HG02943 (cell line): Measurements from ENCODE around the gene IFI16.
"Not testable (repeated sequence)": the region's sequence is repeated elsewhere in the genome, so short reads cannot be mapped to it uniquely, and the experiment has no call there.

Source experiments
- ATAC-seq: cut with Tn5 transposase; IDR thresholded peaks from one replicate; pipeline ENCODE4 v1.9.1; 2021; ENCODE audit warnings: mild to moderate bottlenecking, low read depth, moderate library complexity; ENCODE audit not compliant: unreplicated experiment

IFI16 gene

DNA sequence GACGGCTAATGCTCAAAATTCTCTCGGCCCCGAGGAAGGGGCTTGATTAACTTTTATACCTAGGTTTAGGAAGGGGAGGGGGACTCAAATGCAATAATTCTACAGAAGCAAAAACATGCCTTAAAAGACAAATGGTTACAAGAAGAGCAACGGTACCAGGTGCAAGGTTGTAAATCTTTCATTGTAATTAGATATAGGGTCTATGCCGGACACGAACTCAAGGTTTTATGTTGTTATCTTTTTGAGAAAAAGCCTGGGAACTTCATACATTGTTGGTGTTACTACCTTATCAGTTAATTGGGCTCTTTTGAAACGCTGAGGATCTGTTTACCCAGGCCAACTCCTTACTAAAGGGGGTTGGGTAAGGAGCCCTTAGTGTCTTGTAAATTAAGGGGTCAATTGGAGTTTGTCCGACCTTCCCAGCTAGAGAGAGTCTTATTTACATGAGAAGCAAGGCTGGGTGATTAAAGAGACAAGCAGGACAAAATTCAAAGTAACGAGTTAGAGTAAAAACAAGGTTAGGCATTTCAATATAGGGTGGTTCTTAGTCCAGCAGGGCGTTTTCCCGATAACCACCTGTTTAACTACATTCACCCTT is 3.4 kb upstream of the IFI16 start:
- ATAC-seq, result not testable (repeated sequence)

DNA sequence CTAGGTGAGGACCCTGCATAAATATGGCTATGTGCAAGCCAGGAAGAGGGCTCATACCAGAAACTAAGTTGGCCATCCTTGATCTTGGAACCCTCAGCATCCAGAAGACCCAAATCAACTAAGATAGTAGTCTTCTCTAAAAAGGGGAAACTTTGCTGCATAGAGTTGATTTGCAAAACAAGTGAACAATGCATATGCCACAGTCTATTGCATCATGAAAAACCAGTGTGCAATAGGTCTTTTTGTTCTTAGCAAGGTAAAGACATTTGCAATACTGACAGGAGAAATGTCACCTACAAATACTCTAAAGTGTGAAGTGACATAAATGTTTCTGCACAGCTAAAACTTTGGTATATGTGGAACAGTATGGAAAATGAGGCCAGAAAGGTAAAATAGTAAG is 2.0 kb upstream of the IFI16 start:
- ATAC-seq, result no peak

- peak; percentile 80 for ATAC-seq
Measured at GRCh38 chr1:159008744-159009188, 941 bp upstream of the IFI16 start.

- ATAC-seq, result no peak
Measured at GRCh38 chr1:159009287-159009686, 420 bp upstream of the IFI16 start.

DNA sequence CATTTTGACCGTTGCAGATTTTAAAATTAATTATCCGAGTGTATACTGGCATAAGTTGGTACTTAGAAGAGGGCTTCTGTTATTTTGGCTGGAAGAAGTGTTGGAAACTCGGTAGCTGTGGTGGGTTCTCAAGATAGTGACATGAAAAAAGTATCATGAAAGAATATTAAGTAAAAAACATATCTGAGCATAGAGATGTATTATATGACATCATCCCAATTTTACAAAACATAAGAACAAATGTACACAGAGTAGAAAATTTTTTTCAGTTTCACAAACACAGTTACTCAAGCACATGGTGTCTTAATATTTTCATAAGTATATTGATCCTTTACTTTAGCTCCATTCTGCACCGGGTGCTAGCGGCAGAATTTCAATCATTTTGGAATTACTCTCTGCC is 684 bp downstream of the IFI16 start:
- no peak for ATAC-seq

DNA sequence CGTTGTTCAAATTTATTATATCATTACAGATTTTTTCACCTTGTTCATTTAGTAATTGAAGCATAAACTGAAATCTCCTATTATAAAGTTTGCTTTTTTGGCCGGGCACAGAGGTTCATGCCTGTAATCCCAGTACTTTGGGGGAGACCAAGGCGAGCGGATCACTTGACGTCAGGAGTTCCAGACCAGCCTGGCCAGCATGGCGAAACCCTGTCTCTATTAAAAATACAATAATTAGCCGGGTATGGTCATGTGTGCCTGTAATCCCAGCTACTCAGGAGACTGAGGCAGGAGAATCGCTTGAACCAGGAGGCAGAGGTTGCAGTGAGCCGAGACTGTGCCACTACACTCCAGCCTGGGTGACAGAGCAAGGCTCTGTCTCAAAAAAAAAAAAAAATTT is 1.3 kb downstream of the IFI16 start:
- ATAC-seq, result not testable (repeated sequence)

GRCh38 chr1:159011751-159012150 is 2.0 kb downstream of the IFI16 start:
- no peak for ATAC-seq

GRCh38 chr1:159012495-159012894 is 2.8 kb downstream of the IFI16 start:
- ATAC-seq, result no peak

DNA sequence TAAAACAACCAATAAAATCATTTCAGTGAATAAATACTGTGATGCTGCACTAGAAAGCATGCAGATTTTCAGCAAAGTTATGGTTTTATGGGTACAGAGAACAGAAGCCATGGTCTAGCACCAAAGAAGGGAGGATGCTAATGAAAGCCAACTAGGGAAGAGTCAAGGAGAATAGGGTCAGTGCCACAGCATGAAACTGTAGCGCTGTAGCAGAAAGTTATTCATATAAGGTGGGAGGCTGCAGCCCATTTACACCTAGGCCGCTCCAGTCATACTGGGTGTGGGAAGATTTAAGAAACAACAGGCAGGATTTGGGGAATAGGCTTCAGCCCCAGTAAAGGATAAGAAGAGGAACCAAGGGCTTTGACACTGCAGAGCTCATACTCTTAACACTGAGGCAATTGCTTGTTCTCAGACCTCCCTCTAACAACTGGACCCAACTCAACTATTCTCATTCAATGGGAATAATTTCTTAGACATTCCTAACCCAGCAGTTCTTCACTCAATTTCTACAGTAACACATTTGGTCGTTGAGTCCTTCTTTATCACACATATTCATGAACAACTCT is 4.4 kb downstream of the IFI16 start:
- no peak for ATAC-seq

- no peak for ATAC-seq
Measured at GRCh38 chr1:159014851-159015250, 5.1 kb downstream of the IFI16 start.

DNA sequence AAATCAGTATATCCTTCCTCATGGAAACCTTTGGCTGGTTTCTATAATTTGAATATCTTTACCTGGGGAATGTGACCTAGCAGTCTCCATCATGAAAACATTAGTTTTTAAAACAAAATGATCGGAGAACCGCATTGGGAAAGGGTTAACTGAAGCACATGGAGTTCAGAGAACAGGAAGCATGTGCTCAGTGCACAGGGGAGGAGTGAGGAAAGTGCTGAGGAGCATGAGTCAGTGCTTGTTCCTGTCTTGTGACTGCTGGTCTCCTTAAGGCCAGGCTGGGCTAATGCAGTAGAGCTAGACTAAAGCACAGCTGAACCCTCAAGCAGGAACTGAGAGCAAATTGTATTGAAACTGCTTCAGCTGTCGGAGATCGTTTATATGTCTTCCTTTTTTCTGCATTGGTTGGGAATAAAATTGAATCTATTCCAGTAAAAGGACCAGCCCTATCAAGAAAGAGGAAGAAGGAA is 5.8 kb downstream of the IFI16 start:
- peak; percentile 76 for ATAC-seq

DNA sequence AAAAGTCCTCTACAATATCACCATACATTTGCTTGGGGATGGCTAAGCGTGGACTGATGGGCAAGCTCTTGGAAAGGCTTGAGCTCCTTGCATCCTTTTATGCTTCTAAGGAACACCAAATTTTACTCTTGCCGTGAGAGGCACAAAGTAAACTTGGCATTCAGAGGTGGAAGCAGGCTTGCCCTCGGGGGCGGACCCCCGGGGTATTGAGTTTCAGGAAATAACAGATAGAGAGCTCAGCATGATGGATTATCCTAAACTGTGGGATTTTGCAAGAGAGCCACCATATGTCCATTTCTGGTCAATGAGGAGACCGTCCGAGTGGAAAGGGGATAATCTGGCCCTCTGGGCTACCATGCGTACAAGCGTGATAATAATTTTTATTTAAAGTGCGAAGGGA is 14.0 kb downstream of the IFI16 start:
- ATAC-seq, result no peak

- ATAC-seq, result no peak
Measured at GRCh38 chr1:159025043-159025442, 15.3 kb downstream of the IFI16 start.

- not testable (repeated sequence) for ATAC-seq
Measured at GRCh38 chr1:159026841-159027240, 17.1 kb downstream of the IFI16 start.

DNA sequence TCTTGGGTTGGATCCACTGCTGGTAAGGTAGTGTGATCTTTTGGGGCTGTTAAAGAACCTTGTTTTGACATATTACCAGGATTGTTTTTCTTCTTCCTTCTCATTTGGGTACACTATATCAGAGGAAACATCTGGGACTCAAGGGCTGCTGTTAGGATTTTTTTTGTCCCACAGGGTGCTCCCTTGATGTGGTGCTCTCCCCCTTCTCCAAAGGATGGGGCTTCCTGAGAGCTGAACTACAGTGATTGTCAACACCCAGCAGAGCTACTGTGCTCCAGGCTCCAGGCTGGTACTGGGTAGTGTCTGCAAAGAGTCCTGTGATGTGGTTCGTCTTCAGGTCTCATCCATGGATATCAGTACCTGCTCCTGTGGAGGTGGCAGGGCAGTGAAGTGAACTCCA is 20.6 kb downstream of the IFI16 start:
- ATAC-seq, result no peak

DNA sequence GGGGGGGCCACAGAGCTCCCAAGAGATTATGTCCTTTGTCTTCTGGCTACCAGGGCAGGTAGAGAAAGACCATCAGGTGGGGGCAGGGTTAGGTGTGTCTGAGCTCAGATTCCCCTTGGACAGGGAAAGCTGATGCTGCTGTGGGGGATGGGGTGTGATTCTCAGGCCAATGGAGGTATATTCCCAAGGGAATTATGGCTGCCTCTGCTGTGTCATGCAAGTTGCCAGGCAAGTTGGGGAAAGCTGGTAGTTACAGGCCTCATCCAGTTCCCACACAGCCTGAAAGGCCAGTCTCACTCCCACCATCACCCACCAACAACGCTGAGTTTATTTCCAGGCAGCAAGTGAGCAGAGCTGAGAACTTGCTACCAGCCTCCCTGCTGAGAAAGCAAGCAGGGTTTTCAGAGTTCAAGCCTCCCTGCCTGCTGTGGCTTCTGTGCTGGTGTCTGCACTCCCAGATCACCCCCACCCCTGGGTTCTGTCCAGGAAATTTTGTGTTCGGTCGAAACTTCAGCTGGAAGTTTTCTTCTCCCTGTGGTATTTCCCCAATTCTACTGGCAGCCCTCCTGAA is 21.3 kb downstream of the IFI16 start:
- no peak for ATAC-seq

DNA sequence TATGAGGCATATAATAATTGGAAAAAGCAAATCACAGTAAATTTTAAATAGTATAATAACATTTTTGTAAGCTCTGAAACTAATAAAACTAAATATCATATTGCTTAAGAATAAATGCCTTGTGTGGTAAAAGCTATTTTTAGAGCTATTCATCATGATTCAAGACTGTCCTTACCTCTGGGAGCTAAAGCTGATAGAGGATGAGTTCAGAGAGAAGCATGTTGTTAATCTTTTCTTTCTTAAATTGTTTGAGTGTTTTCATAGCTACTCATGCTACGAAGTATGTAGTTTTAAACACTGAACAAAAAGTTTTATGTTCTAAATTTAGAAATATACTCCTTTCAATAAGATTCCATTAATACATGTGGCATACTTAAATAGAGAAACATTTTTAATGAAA is 30.5 kb downstream of the IFI16 start:
- ATAC-seq, result no peak

DNA sequence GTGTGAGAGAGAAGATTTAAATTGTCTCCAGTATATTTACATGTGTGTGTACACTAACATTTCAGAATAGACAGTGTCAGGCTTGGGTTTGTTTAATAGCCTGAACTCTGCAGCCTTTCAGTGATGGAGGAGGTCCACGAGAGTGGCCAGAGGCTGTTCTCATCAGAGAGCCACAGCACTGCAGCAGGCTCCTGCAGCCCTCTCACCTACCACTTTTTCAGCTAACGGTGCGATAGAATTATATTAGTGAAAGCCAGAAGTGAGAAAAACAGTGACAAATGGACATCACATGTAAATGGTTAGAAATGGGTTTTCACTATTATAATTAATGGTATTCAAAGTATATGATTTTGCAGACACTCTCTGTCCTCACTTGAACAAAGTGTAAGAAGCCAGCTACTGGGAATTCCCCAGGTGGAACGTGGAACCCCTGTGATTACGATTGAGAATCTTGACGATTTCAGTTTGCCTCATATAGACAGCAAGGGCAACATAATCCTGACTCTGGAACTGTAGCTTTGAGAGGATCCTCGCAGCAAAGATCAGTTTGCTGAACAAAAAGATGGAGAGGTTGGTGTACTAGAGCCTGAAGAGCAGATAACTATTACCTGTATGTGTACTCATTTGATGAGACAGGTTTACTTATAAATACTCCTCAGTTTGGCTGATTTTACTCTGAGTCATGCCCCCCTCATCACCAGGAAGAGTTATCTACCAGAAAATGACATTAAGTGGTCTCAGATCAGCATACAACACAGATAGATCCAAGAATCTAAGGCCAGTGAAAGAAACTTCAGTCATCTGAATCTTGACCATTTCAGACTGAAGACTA is 31.4 kb downstream of the IFI16 start:
- ATAC-seq, result no peak

DNA sequence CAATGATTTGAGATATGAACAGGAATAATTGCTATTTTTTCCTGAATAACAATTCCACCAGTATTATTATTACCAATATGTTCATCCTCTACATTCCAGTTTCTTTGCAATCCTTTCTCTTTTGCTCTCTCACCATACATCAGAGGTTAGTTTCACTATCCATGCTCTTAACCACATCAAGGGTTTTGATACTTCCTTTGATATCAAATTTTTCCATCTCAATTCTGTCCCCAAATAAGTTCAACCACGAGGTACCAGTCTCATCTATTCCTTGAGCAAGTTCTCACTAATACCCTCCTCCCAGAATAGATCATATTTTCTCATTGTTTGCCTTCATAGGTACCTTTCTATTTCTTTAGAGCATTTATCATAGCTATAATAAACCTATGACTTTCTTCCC is 36.8 kb downstream of the IFI16 start:
- not testable (repeated sequence) for ATAC-seq

DNA sequence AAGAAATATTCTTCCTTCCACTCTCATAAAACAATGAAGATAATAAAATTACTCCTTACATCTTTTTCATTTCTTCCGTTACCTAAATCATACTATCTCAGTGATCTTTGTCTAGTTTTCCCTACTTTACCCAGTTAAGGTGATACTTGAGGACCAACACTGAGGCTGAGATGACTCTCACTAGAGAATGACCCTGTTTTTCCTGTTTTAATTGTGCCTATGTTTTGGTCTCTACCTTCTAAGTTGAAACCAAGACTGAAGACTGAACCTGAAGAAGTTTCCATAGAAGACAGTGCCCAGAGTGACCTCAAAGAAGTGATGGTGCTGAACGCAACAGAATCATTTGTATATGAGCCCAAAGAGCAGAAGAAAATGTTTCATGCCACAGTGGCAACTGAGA is 41.7 kb downstream of the IFI16 start:
- ATAC-seq, result no peak

- no peak for ATAC-seq
Measured at GRCh38 chr1:159054427-159054826, 44.7 kb downstream of the IFI16 start.
